GM18861 (cell line): ENCODE data around the gene ZNF428.
A peak's percentile ranks its signal among the peaks of the same experiment; 100 is the strongest.
"Not testable (repeated sequence)": the region's sequence is repeated elsewhere in the genome, so short reads cannot be mapped to it uniquely, and the experiment has no call there.

ENCODE experiments used
- ATAC-seq: cut with Tn5 transposase; IDR thresholded peaks from one replicate; pipeline ENCODE4 v1.9.1; 2021; ENCODE audit not compliant: unreplicated experiment

Gene ZNF428

GRCh38 chr19:43595605-43595998 is 23.8 kb downstream of the ZNF428 start:
- ATAC-seq: no peak

- no peak for ATAC-seq
These were observed 24.5 kb downstream of the ZNF428 start for GRCh38 chr19:43594710-43595604.

- no peak for ATAC-seq
These were observed 25.2 kb downstream of the ZNF428 start for GRCh38 chr19:43594081-43594697.

- no peak for ATAC-seq
These were observed 26.6 kb downstream of the ZNF428 start for GRCh38 chr19:43592800-43593350.

GRCh38 chr19:43591904-43592772 is 27.3 kb downstream of the ZNF428 start:
- ATAC-seq: no peak

GRCh38 chr19:43589678-43590077 is 29.8 kb downstream of the ZNF428 start:
- ATAC-seq: no peak

GRCh38 chr19:43589277-43589676 is 30.2 kb downstream of the ZNF428 start:
- ATAC-seq: no peak

- not testable (repeated sequence) for ATAC-seq
These were observed 32.4 kb downstream of the ZNF428 start for GRCh38 chr19:43587029-43587428.

- ATAC-seq: no peak
These were observed 33.1 kb downstream of the ZNF428 start for GRCh38 chr19:43586346-43586745.

- peak; percentile 44 for ATAC-seq
These were observed 34.9 kb downstream of the ZNF428 start for GRCh38 chr19:43584484-43584883.

- no peak for ATAC-seq
These were observed 36.9 kb downstream of the ZNF428 start for GRCh38 chr19:43582495-43582894.

- ATAC-seq: no peak
These were observed 38.0 kb downstream of the ZNF428 start for GRCh38 chr19:43581467-43581866.

GRCh38 chr19:43578787-43579186 is 40.6 kb downstream of the ZNF428 start:
- ATAC-seq: no peak

GRCh38 chr19:43575955-43576878 is 43.2 kb downstream of the ZNF428 start:
- ATAC-seq: no peak

GRCh38 chr19:43575156-43575950 is 44.1 kb downstream of the ZNF428 start, which contains the start of the genes PINLYP and XRCC1:
Gene PINLYP, plus strand, starts transcription at chr19:43575801. Its CDS starts 1,391 bp downstream, at chr19:43577192.
Gene XRCC1, minus strand, starts transcription at chr19:43575527. Its CDS starts 69 bp downstream, at chr19:43575458.
- peak; percentile 89 for ATAC-seq

GRCh38 chr19:43574424-43575155 is 44.8 kb downstream of the ZNF428 start:
- ATAC-seq: no peak

- ATAC-seq: no peak
These were observed 47.2 kb downstream of the ZNF428 start for GRCh38 chr19:43572171-43572588.

GRCh38 chr19:43570174-43570791 is 49.1 kb downstream of the ZNF428 start:
- ATAC-seq: no peak
